HepG2 (cell line): ENCODE results near the gene ATP5F1E. TPM values are rescaled to one million over a fixed set of nuclear protein-coding genes. Genes with fewer than 3 reads are reported as not detected.

ENCODE experiments used
- AFF4 ChIP-seq: sonication (generic); formaldehyde crosslinking; IDR thresholded peaks from 2 replicates; pipeline ENCODE4 v1.4.0; 2020; ENCODE audit warnings: missing genetic modification reagents
- ARNTL ChIP-seq: sonication (generic); formaldehyde crosslinking; IDR thresholded peaks from 2 replicates; pipeline ENCODE4 v1.4.0; 2020; ENCODE audit warnings: mild to moderate bottlenecking, missing genetic modification reagents
- GRHL1 ChIP-seq: sonication (generic); formaldehyde crosslinking; conservative IDR thresholded peaks from 2 replicates; pipeline ENCODE4 v1.8.0; 2022; ENCODE audit warnings: missing genetic modification reagents
- HMGXB4 ChIP-seq, 2 experiments: sonication (generic) in 1 of 2; formaldehyde crosslinking in 1 of 2; IDR thresholded peaks; 2 replicates each; pipeline versions ENCODE4 v1.4.0 to v1.6.1; 2018 to 2020; ENCODE audit warnings: missing genetic modification reagents in 2 of 2, borderline replicate concordance in 1 of 2, low read depth in 1 of 2, mild to moderate bottlenecking in 1 of 2, missing biosample characterization in 1 of 2
- LCORL ChIP-seq, 2 experiments: fragments of 450-650 bp in 1 of 2; sonication (generic) in 1 of 2; formaldehyde crosslinking in 1 of 2; IDR thresholded peaks; 2 replicates each; pipeline versions ENCODE4 v1.5.0 to v1.6.1; 2017 to 2020; ENCODE audit warnings: antibody characterized with exemption in 1 of 2, missing genetic modification reagents in 1 of 2
- NFE2 ChIP-seq: sonication (generic); formaldehyde crosslinking; IDR thresholded peaks from 2 replicates; pipeline ENCODE4 v1.4.0; 2020; ENCODE audit warnings: missing genetic modification reagents
- PRDM4 ChIP-seq: sonication (generic); formaldehyde crosslinking; IDR thresholded peaks from 2 replicates; pipeline ENCODE4 v1.9.0; 2021; ENCODE audit warnings: missing genetic modification reagents, borderline replicate concordance
- RARA ChIP-seq: IDR thresholded peaks from 2 replicates; pipeline ENCODE4 v1.6.1; 2016; ENCODE audit warnings: missing genetic modification reagents, missing compliant biosample characterization
- RFX3 ChIP-seq: IDR thresholded peaks from 2 replicates; pipeline ENCODE4 v1.6.1; 2016; ENCODE audit warnings: missing biosample characterization, missing genetic modification reagents
- RNF219 ChIP-seq: sonication (generic); formaldehyde crosslinking; IDR thresholded peaks from 2 replicates; pipeline ENCODE4 v1.5.0; 2020; ENCODE audit warnings: mild to moderate bottlenecking, missing genetic modification reagents
- SRSF4 ChIP-seq: fragments of 200-400 bp; formaldehyde crosslinking; IDR thresholded peaks from one replicate; pipeline ENCODE4 v1.6.1; 2018; ENCODE audit warnings: mild to moderate bottlenecking, low read depth, low read length, moderate library complexity; ENCODE audit not compliant: poor library complexity, severe bottlenecking
- STAG1 ChIP-seq: sonication (generic); formaldehyde crosslinking; IDR thresholded peaks from 2 replicates; pipeline ENCODE4 v1.4.0; 2020; ENCODE audit warnings: missing genetic modification reagents
- ZNF143 ChIP-seq: sonication (generic); formaldehyde crosslinking; IDR thresholded peaks from 2 replicates; pipeline ENCODE4 v1.4.0; 2020; ENCODE audit warnings: missing genetic modification reagents
- ZNF224 ChIP-seq: sonication (generic); formaldehyde crosslinking; IDR thresholded peaks from 2 replicates; pipeline ENCODE4 v1.5.0; 2020; ENCODE audit warnings: mild to moderate bottlenecking, missing genetic modification reagents
- ZNF317 ChIP-seq: sonication (generic); formaldehyde crosslinking; IDR thresholded peaks from 2 replicates; pipeline ENCODE4 v1.5.0; 2020; ENCODE audit warnings: mild to moderate bottlenecking, missing genetic modification reagents
- ZNF546 ChIP-seq: sonication (generic); formaldehyde crosslinking; conservative IDR thresholded peaks from 2 replicates; pipeline ENCODE4 v1.8.1; 2023; ENCODE audit warnings: mild to moderate bottlenecking, missing genetic modification reagents
- polyA plus RNA-seq, 8 experiments: library from polyadenylated mRNA; depleted of rRNA in 3 of 8; stranded (reverse) in 7 of 8; unstranded in 1 of 8; fragments of >200 nt; fragmentation: Illumina TruSeq in 4 of 8; extraction: Trizol in 4 of 8; gene quantifications; 2 replicates each; pipeline versions ENCODE4 v1.2.1 to v1.2.3, GENCODE V29; 2011 to 2016; ENCODE audit warnings: low read depth in 4 of 8, missing spikeins in 1 of 8, mixed read lengths in 1 of 8; ENCODE audit not compliant: insufficient read depth in 1 of 8
- total RNA-seq, 5 experiments: library from RNA; depleted of rRNA; stranded (reverse); fragments of >200 nt; fragmentation: Illumina TruSeq; extraction: Trizol; gene quantifications; 2 replicates each; pipeline ENCODE4 v1.2.3, GENCODE V29; 2016; ENCODE audit warnings: low read depth in 1 of 5

ATP5F1E gene
- total and polyA plus RNA-seq, 2 of the 13 experiments (the other 11 are each of a cell fraction or from before 2014, with no cell fraction given), result 121 to 134 TPM

GRCh38 chr20:59004763-59005522 lies 27.2 kb downstream of the ATP5F1E start (continued):
- TF ChIP-seq GRHL1 (CRISPR knock-in tag) (no peak), PRDM4 (CRISPR knock-in tag) (no peak), RNF219 (no peak), RFX3 (CRISPR knock-in tag) (no peak), ZNF546 (no peak), SRSF4 (no peak), AFF4 (CRISPR knock-in tag) (no peak), ZNF143 (CRISPR knock-in tag) (no peak), HMGXB4 (CRISPR knock-in tag; IDR thresholded peaks at IDR 0.05; ENCODE audit: borderline replicate concordance in 1 of 2, low read depth in 1 of 2) (no peak), ZNF317 (CRISPR knock-in tag) (peak; percentile 72; the same call in 1 of the 2 replicates), ZNF224 (CRISPR knock-in tag) (peak; percentile 48; the same call in 1 of the 2 replicates), LCORL (IDR thresholded peaks at IDR 0.05) (no peak), LCORL (CRISPR knock-in tag; IDR thresholded peaks at IDR 0.05) (no peak), NFE2 (no peak), RARA (CRISPR knock-in tag) (peak; percentile 75), STAG1 (peak; percentile 3; the same call in 1 of the 2 replicates), ARNTL (CRISPR knock-in tag) (no peak)
